GM12878 (cell line): ENCODE results near the gene SCEL. TPM values are rescaled to one million over a fixed set of nuclear protein-coding genes. Genes with fewer than 3 reads are reported as not detected.

ENCODE experiments used
- BMI1 ChIP-seq: fragments of 450-650 bp; IDR thresholded peaks from 2 replicates; pipeline ENCODE4 v1.6.1; 2016; ENCODE audit warnings: mild to moderate bottlenecking, moderate library complexity, borderline replicate concordance
- FOS ChIP-seq: IDR thresholded peaks from 3 replicates; pipeline ENCODE4 v1.6.1; 2011; ENCODE audit warnings: borderline replicate concordance; ENCODE audit not compliant: insufficient read length; ENCODE audit errors: extremely low read depth
- MTA2 ChIP-seq: fragments of 450-650 bp; IDR thresholded peaks from 2 replicates; pipeline ENCODE4 v1.6.1; 2016; ENCODE audit warnings: low read depth, mild to moderate bottlenecking, moderate library complexity
- NFYB ChIP-seq: IDR thresholded peaks from 2 replicates; pipeline ENCODE4 v1.6.1; 2011; ENCODE audit warnings: low read depth, mild to moderate bottlenecking, low read length, improper control_type of control experiment, moderate library complexity; ENCODE audit not compliant: insufficient read depth
- ZSCAN29 ChIP-seq: fragments of 450-650 bp; IDR thresholded peaks from 2 replicates; pipeline ENCODE4 v1.6.1; 2017; ENCODE audit warnings: mild to moderate bottlenecking, moderate library complexity
- polyA plus RNA-seq, 11 experiments: library from polyadenylated mRNA; depleted of rRNA in 4 of 11; unstranded in 6 of 11; stranded (reverse) in 5 of 11; fragments of >200 nt; fragmentation: Nextera tagmentation in 4 of 11; fragmentation: Illumina TruSeq in 1 of 11; extraction: Ambion mirVana in 4 of 11; extraction: Trizol in 1 of 11; gene quantifications; 1 replicate in 1 of 11; 2 replicates in 10 of 11; pipeline versions ENCODE4 v1.2.1 to v1.2.3, GENCODE V29; 2011 to 2016; ENCODE audit warnings: inconsistent platforms in 2 of 11, missing spikeins in 2 of 11, low read depth in 1 of 11
- total RNA-seq, 4 experiments: library from RNA; depleted of rRNA in 3 of 4; stranded (reverse); fragments of >200 nt in 3 of 4; fragmentation: Illumina TruSeq in 1 of 4; extraction: Trizol in 1 of 4; gene quantifications; 2 replicates each; pipeline versions ENCODE4 v1.2.1 to v1.2.3, GENCODE V29; 2013 to 2021
- TF ChIP-seq, protein P1 (sequence below): fragments of 450-650 bp; IDR thresholded peaks from 2 replicates; pipeline ENCODE4 v1.6.1; 2017; ENCODE audit warnings: borderline replicate concordance
- TF ChIP-seq, protein P2 (sequence below): IDR thresholded peaks from 2 replicates; pipeline ENCODE4 v1.6.1; 2012; ENCODE audit warnings: mild to moderate bottlenecking, low read depth, low read length

The SCEL gene
- total and polyA plus RNA-seq, 10 of the 15 experiments (the other 5 are each of a cell fraction or from before 2014, with no cell fraction given) = 0.09 to 0.68 (median 0.16) TPM; not detected in 1

DNA sequence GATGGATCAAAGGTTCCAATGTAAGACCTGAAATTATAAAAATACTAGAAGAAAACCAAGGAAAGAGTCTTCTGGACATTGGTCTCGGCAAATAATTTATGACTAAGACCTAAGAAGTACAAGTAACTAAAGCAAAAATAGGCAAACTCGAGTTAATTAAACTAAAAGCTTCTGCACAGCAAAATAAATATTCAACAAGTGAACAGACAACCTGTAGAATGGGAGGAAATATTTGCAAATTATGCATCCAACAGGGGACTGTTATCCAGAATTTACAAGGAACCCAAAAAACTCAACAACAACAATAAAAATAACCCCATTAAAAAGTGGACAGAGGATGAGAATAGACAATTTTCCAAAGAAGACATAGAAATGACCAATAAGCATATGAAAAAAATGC lies 152.3 kb downstream of the SCEL start (continued):
- no peak for TF ChIP-seq NFYB
- no peak for TF ChIP-seq MTA2
- no peak for TF ChIP-seq FOS
- TF ChIP-seq, protein P1, sequence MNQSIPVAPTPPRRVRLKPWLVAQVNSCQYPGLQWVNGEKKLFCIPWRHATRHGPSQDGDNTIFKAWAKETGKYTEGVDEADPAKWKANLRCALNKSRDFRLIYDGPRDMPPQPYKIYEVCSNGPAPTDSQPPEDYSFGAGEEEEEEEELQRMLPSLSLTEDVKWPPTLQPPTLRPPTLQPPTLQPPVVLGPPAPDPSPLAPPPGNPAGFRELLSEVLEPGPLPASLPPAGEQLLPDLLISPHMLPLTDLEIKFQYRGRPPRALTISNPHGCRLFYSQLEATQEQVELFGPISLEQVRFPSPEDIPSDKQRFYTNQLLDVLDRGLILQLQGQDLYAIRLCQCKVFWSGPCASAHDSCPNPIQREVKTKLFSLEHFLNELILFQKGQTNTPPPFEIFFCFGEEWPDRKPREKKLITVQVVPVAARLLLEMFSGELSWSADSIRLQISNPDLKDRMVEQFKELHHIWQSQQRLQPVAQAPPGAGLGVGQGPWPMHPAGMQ = no peak
- TF ChIP-seq, protein P2, sequence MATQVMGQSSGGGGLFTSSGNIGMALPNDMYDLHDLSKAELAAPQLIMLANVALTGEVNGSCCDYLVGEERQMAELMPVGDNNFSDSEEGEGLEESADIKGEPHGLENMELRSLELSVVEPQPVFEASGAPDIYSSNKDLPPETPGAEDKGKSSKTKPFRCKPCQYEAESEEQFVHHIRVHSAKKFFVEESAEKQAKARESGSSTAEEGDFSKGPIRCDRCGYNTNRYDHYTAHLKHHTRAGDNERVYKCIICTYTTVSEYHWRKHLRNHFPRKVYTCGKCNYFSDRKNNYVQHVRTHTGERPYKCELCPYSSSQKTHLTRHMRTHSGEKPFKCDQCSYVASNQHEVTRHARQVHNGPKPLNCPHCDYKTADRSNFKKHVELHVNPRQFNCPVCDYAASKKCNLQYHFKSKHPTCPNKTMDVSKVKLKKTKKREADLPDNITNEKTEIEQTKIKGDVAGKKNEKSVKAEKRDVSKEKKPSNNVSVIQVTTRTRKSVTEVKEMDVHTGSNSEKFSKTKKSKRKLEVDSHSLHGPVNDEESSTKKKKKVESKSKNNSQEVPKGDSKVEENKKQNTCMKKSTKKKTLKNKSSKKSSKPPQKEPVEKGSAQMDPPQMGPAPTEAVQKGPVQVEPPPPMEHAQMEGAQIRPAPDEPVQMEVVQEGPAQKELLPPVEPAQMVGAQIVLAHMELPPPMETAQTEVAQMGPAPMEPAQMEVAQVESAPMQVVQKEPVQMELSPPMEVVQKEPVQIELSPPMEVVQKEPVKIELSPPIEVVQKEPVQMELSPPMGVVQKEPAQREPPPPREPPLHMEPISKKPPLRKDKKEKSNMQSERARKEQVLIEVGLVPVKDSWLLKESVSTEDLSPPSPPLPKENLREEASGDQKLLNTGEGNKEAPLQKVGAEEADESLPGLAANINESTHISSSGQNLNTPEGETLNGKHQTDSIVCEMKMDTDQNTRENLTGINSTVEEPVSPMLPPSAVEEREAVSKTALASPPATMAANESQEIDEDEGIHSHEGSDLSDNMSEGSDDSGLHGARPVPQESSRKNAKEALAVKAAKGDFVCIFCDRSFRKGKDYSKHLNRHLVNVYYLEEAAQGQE = no peak
- no peak for TF ChIP-seq ZSCAN29
- no peak for TF ChIP-seq BMI1
